ENCODE data around the gene ALOX15. TPM values are rescaled to one million over a fixed set of nuclear protein-coding genes. Genes with fewer than 3 reads are reported as not detected.
"Not testable (repeated sequence)": the region's sequence is repeated elsewhere in the genome, so short reads cannot be mapped to it uniquely, and the experiment has no call there.

ALOX15 gene, protein sequence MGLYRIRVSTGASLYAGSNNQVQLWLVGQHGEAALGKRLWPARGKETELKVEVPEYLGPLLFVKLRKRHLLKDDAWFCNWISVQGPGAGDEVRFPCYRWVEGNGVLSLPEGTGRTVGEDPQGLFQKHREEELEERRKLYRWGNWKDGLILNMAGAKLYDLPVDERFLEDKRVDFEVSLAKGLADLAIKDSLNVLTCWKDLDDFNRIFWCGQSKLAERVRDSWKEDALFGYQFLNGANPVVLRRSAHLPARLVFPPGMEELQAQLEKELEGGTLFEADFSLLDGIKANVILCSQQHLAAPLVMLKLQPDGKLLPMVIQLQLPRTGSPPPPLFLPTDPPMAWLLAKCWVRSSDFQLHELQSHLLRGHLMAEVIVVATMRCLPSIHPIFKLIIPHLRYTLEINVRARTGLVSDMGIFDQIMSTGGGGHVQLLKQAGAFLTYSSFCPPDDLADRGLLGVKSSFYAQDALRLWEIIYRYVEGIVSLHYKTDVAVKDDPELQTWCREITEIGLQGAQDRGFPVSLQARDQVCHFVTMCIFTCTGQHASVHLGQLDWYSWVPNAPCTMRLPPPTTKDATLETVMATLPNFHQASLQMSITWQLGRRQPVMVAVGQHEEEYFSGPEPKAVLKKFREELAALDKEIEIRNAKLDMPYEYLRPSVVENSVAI
- total RNA-seq: 100 to 1,000 TPM in 2 of 4 donors, 10 to 100 TPM in 1, not detected in 1; 24.4 to 379 (median 119) TPM

DNA sequence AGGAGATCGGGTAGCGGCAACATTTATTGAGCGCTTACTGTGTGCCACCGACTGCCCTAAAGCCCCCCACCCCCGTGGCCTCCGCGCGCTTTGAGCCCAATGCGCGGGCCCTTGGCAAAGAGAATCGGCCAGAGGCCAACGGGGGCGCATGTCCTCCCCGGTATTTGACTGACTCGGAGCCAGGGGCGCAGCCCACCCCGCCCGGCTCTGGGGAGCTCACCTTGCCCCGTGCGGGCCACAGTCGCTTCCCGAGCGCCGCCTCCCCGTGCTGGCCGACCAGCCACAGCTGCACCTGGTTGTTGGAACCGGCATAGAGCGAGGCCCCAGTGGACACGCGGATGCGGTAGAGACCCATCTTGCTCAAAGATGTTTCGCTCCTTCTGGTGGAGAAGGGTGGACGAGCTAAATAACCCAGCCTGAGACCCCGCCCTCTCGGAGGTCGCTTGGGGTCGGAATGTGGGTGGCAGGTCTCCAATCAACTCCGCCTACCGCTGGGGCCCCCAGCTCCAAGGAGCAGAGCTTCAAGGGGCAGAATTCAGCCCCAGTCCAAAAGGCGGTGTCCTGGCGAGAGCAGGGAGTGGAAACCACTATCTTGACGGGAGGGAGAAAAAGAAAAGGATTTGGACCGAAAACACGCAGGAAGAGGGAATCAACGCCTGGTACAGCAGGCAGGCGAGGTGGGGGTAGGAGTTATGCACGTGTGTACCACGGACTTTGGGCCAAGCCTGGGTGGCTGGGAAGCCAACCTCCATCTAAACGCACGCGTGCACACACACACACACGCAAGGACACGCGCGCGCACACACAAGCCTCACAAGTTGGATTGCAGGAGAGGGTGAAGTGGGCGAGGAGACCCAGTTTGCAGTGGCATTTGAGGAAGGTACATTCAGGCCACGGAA, at the start of gene ALOX15:
ALOX15 (minus strand) TSS at position 382 of the 899 bp plus-strand sequence; CDS start at position 355, 27 bp downstream.
- TF ChIP-seq, protein P1, sequence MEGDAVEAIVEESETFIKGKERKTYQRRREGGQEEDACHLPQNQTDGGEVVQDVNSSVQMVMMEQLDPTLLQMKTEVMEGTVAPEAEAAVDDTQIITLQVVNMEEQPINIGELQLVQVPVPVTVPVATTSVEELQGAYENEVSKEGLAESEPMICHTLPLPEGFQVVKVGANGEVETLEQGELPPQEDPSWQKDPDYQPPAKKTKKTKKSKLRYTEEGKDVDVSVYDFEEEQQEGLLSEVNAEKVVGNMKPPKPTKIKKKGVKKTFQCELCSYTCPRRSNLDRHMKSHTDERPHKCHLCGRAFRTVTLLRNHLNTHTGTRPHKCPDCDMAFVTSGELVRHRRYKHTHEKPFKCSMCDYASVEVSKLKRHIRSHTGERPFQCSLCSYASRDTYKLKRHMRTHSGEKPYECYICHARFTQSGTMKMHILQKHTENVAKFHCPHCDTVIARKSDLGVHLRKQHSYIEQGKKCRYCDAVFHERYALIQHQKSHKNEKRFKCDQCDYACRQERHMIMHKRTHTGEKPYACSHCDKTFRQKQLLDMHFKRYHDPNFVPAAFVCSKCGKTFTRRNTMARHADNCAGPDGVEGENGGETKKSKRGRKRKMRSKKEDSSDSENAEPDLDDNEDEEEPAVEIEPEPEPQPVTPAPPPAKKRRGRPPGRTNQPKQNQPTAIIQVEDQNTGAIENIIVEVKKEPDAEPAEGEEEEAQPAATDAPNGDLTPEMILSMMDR (IDR thresholded peaks at IDR 0.05): no peak
- DNase-seq (ENCODE audit: low spot score): no peak
- ATAC-seq (ENCODE audit: low FRiP score): peak; percentile 64

DNA sequence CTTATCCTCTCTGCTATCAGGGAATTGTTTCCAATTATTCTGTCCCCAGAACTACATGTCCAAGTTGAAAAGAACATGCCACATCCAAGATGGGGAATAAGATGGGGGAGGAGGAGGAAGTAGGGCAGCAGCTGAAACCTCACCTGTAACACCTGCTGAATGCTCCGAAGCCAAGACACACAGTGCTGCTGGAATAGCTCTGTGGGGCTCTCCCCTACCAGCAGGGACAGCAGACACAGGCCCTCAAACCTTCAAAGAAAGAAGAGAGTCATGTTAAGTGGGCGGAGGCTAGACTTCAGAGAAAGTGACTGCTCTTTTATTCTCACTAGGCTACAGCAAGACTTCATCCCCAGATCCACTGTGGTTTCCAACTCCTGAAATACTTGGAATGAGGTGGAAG, 49.3 kb upstream of the ALOX15 start:
- TF ChIP-seq, protein P1 (IDR thresholded peaks at IDR 0.05): no peak
- DNase-seq (ENCODE audit: low spot score): no peak
- peak; percentile 5 for ATAC-seq (ENCODE audit: low FRiP score)

DNA sequence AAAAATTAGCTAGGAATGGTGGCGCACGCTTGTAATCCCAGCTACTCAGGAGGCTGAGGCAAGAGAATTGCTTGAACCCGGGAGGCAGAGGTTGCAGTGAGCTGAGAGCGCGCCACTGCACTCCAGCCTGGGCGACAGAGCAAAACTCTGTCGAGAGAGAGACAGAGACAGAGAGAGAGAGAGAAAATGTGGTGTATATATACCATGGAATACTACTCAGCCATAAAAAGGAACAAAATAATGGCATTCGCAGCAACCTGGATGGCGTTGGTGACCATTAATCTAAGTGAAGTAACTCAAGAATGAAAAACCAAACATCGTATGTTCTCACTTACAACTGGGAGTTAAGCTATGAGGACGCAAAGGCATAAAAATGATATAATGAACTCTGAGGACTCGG, 48.4 kb upstream of the ALOX15 start:
- ATAC-seq (ENCODE audit: low FRiP score); DNase-seq (ENCODE audit: low spot score): not testable (repeated sequence)

DNA sequence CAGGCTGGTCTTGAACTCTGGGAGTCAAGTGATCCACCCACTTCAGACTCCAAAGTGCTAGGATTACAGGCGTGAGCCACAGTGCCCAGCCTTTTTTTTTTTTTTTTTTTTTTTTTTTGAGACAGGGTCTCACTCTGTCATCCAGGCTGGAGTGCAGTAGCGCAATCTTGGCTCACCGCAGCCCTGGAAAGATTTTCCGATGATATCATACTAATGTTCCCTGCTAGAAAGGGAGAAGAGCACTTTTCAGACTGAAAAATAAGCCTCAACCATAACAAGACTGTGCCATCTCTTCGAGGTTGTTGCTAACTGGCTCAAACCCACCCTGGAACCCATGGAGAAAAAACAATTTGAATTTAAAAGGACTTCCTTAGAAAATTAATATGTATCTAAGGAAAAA, 42.3 kb upstream of the ALOX15 start:
- not testable (repeated sequence) for ATAC-seq (ENCODE audit: low FRiP score); DNase-seq (ENCODE audit: low spot score)

DNA sequence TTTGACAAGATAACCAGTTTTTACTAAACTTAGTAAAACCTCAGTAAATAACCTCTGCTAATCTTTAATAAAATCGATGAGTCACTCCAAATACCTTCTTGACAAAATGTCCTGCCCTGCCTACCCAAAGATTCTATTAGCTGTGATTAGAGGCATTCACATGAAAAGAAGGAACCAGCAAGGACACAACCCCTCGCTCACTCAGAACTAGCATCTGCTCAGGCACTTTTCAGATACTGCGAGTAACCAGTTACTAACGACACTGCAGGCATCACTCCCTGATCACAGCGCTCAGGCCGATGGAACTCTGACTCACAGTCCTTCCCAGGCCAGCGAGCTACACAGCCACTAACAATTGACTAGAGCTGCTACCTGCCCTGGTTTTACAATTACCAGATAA, 38.2 kb upstream of the ALOX15 start:
- ATAC-seq (ENCODE audit: low FRiP score) (peak; percentile 47), DNase-seq (ENCODE audit: low spot score) (no peak)
- TF ChIP-seq, protein P1 (IDR thresholded peaks at IDR 0.05): no peak

DNA sequence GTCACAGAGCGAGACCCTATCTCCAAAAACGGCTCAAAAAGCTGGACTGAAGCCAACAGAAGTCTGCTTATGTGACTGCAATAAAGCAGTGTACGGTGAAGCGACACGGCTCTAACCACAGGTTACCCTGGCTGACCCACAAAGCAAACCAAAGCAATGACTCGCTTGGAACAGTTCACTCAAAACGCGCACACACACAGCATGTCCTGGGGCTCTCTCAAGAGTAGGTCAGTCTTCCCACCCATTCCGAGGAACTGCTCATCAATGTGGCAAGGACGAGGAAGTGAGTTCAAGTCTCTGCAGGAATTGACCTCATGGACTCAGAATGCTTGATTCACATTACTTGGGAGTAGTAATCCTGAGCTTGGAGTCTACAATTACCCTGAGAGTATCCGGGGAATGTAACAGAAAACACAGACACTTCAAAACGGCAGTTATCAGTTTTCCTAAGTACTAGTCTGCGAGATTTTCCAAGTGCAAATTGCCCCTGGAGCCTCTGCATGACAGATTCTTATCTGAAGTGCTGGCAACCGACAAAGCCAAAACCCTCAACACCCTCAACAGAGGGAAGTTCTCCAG, 37.1 kb upstream of the ALOX15 start:
- TF ChIP-seq, protein P1 (IDR thresholded peaks at IDR 0.05): no peak
- ATAC-seq (ENCODE audit: low FRiP score): no peak
- no peak for DNase-seq (ENCODE audit: low spot score)

DNA sequence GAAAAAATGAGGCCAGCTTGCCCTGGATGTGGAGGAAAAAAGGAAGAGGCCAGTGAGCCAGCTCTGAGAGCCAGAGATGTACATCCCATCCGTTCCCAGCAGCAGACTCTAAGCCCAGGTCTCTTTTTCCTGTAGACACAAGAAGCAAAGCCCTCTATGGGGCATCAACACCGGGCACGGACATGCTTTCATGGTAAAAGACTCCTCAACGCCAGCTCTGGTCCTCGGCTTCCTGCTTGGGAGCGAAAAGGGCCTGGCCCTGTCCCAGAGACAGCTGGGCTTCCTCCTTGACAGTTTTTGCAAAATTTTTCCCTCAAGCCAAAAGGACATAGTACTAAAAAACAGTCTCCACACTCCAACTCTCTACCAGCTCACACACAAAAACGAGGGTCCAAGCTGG, 35.3 kb upstream of the ALOX15 start:
- DNase-seq (ENCODE audit: low spot score): no peak
- no peak for ATAC-seq (ENCODE audit: low FRiP score)
- TF ChIP-seq, protein P1 (IDR thresholded peaks at IDR 0.05): no peak
